WTC11 (cell line): Measurements from ENCODE around the gene OR14I1.

Experiments used
- CREM ChIP-seq: sonication (generic); formaldehyde crosslinking; IDR thresholded peaks from 2 replicates; pipeline ENCODE4 v1.8.1; 2022; ENCODE audit warnings: mild to moderate bottlenecking, missing genetic modification reagents, moderate library complexity
- NFYB ChIP-seq: sonication (generic); formaldehyde crosslinking; conservative IDR thresholded peaks from 2 replicates; pipeline ENCODE4 v1.8.0; 2022; ENCODE audit warnings: low read depth, missing genetic modification reagents
- TCF7 ChIP-seq: sonication (generic); formaldehyde crosslinking; IDR thresholded peaks from 2 replicates; pipeline ENCODE4 v1.8.0; 2022; ENCODE audit warnings: mild to moderate bottlenecking, low read depth, missing genetic modification reagents, moderate library complexity
- TF ChIP-seq, protein P1 (sequence below): fragments of 200-600 bp; IDR thresholded peaks from 2 replicates; pipeline ENCODE4 v1.8.0; 2022; ENCODE audit warnings: antibody characterized with exemption
- TF ChIP-seq, protein P2 (sequence below): sonication (generic); formaldehyde crosslinking; IDR thresholded peaks from 2 replicates; pipeline ENCODE4 v1.8.1; 2023; ENCODE audit warnings: mild to moderate bottlenecking, missing genetic modification reagents, moderate library complexity

DNA sequence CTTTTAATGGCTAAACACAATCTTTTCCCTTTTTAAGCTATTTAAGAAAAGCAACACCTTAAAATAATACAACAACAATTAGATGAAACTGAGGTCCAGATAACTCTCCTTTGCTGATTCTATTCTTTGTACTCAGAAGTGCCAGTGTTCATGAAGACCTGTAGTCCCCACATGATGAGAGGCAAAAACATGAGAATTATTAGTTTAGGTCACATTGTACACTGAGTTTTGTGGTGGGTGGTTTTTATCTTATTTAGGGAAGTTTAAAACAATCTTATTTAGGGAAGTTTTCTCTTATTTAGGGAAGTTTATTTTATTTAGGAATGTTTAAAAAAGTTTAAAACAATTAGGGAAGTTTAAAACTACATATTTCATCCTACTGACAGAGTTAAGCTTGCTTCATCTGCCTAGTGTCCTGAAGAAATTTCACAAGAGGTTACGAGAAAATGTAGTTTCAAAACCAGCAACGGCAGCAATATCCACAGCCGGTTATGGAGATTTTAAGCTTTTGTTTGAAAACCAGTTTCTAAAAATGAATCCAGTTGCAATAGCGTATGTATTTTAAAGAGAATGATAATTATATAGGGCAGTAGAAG lies 7.8 kb upstream of the OR14I1 start:
- TF ChIP-seq NFYB: no peak
- TF ChIP-seq, protein P1, sequence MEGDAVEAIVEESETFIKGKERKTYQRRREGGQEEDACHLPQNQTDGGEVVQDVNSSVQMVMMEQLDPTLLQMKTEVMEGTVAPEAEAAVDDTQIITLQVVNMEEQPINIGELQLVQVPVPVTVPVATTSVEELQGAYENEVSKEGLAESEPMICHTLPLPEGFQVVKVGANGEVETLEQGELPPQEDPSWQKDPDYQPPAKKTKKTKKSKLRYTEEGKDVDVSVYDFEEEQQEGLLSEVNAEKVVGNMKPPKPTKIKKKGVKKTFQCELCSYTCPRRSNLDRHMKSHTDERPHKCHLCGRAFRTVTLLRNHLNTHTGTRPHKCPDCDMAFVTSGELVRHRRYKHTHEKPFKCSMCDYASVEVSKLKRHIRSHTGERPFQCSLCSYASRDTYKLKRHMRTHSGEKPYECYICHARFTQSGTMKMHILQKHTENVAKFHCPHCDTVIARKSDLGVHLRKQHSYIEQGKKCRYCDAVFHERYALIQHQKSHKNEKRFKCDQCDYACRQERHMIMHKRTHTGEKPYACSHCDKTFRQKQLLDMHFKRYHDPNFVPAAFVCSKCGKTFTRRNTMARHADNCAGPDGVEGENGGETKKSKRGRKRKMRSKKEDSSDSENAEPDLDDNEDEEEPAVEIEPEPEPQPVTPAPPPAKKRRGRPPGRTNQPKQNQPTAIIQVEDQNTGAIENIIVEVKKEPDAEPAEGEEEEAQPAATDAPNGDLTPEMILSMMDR: no peak
- no peak for TF ChIP-seq CREM (CRISPR knock-in tag)
- TF ChIP-seq TCF7 (CRISPR knock-in tag): no peak
- TF ChIP-seq, protein P2, sequence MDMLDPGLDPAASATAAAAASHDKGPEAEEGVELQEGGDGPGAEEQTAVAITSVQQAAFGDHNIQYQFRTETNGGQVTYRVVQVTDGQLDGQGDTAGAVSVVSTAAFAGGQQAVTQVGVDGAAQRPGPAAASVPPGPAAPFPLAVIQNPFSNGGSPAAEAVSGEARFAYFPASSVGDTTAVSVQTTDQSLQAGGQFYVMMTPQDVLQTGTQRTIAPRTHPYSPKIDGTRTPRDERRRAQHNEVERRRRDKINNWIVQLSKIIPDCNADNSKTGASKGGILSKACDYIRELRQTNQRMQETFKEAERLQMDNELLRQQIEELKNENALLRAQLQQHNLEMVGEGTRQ (CRISPR knock-in tag): no peak
